Choroid plexus epithelial cell (primary cell): ENCODE measurements around the gene PHF8.

Source experiments
- DNase-seq: peaks from one replicate; pipeline ENCODE4 v3.0.0-alpha.2; 2010; ENCODE audit warnings: low read depth
- H3K4me3 ChIP-seq: 2 replicates; pipeline ENCODE4 v1.5.1; 2011; ENCODE audit warnings: low read depth, mild to moderate bottlenecking, control low read depth, low read length, moderate library complexity
- TF ChIP-seq, protein P1 (sequence below): conservative IDR thresholded peaks from 2 replicates; pipeline ENCODE4 v1.5.1; 2011; ENCODE audit warnings: low read depth, mild to moderate bottlenecking, control low read depth, inconsistent platforms, low read length, moderate library complexity

Gene PHF8

DNA sequence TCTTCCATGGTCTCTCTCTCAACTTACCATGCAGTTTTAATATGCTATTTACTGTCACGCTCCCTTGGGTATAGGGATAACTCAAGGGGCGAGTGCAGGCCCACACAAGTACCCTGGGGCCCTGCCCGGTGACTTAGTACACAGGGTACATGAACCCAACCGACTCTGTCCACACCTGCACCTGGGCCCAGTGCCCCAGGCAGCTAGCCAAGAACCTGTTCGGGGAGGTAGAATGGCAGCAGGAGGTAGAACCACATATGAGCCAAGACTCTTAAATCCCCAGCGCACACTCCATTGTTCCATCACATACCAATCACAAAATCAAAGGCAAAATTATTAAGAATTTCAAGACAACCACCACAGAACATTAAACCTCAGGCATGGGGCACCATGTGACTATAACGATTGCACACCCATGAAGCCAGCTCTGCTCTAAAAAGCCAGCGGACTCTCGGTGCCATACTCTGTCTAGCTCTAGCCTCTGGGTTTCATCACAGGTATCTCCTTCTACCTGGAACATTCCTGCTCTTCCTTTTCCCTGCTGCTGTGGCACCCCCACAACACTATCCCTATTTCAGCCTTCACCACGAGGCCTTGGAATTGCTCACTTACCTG lies 14.6 kb downstream of the PHF8 start:
- TF ChIP-seq, protein P1, sequence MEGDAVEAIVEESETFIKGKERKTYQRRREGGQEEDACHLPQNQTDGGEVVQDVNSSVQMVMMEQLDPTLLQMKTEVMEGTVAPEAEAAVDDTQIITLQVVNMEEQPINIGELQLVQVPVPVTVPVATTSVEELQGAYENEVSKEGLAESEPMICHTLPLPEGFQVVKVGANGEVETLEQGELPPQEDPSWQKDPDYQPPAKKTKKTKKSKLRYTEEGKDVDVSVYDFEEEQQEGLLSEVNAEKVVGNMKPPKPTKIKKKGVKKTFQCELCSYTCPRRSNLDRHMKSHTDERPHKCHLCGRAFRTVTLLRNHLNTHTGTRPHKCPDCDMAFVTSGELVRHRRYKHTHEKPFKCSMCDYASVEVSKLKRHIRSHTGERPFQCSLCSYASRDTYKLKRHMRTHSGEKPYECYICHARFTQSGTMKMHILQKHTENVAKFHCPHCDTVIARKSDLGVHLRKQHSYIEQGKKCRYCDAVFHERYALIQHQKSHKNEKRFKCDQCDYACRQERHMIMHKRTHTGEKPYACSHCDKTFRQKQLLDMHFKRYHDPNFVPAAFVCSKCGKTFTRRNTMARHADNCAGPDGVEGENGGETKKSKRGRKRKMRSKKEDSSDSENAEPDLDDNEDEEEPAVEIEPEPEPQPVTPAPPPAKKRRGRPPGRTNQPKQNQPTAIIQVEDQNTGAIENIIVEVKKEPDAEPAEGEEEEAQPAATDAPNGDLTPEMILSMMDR: no peak
- DNase-seq: no peak
- no peak overlapping the region for H3K4me3 ChIP-seq

DNA sequence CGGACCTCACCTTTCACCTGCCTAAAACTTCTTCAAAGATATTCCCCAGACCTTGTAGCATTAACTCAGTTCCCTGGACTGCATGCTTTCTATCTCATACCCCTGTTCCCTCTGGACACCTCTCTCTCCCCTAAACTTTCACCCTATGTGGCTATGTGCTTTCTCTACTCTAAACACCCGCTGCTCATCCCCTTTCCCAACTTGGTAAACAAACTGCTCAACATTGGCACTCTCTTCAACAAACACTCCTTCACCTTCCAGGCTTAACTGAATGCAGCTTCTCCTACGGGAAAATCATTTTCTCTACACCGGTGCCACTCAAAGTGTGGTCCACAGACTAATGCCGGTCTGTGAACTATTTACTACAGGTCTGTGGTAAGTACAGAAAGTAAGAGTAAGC lies 19.9 kb downstream of the PHF8 start:
- H3K4me3 ChIP-seq: no peak overlapping the region
- no peak for DNase-seq
- TF ChIP-seq, protein P1: no peak

DNA sequence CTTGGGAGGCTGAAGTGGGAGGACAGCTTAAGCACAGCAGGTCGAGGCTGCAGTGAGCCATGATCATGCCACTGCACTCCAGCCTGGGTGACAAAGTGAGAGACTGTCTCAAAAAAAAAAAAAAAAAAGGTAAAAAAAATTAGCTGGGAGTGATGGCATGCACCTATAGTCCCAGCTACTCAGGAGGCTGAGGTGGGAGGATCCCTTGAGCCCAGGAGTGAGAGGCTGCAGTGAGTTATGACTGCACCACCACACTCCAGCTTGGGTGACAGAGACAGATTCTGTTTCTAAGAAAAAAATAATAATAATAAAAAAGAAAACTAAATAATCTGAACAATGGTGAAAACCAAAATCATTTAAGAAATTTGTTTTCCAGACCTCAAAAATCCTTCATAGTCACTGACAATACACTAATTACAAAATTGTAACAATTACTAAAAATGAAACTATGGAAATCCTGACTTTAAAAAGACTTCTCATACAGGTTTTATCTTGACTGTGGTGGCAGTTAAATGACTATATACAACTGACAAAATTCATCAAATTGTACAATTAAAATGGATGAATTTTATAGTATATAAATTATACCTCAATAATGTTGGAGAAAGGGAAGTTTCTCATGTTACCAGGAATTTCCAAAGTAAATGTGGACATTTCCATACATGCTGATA lies 31.3 kb downstream of the PHF8 start:
- no peak for DNase-seq
- no peak overlapping the region for H3K4me3 ChIP-seq
- TF ChIP-seq, protein P1: no peak

DNA sequence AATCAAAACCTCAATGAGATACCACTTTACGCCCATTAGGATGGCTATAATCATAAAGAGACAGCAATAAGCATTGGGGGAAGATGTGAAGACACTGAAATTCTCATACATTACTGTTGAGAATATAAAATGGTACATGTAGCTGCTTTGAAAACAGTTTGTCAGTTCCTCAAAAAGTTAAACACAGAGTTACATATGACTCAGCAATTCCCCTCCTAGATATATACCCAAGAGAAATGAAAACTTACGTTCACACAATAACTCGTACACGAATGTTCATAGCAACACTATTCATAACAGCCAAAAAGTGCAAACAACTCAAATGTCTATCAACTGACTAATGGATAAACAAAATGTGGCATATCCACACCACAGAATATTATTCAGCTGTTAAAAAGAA lies 36.6 kb downstream of the PHF8 start:
- H3K4me3 ChIP-seq: no peak overlapping the region
- DNase-seq: peak; percentile 2
- TF ChIP-seq, protein P1: no peak

DNA sequence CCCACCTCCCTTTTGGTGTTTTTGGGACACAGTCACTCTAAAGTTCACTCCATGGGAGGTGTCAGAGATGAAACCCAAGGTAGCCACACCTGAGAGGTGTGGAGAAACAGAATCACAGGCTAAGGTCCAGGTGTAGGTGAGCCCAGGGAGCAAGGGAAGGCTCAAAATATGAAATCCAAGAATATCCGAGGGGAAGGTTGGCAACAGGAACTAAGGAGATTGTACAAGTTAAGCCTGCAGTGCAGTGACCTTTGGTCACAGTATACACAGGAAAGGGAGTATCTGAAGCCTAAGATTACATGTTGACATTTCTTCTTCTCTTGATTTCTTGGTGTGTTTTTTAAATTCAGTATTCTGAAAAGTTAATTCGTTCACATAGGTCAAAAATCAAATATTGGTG lies 46.5 kb downstream of the PHF8 start:
- no peak overlapping the region for H3K4me3 ChIP-seq
- TF ChIP-seq, protein P1: no peak
- no peak for DNase-seq

DNA sequence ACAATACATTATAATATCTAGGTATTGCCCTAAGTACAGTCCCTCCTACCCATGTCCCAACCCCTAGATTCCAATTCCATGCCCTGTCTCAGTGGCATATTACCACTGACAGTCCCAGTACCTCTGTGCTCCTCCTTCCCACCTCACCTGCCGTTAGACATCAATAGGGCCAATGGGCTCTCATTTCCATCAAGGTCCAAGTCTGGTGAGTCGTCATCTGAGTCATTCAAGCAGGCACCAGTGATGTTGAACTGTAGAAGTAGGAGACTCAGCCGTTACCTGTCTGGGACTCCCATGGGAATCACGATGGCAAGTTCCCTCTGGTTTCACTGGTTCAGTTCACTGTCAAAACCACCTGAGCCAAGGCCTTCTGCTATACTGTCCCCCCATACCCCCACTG lies 51.7 kb downstream of the PHF8 start:
- H3K4me3 ChIP-seq: no peak overlapping the region
- DNase-seq: no peak
- TF ChIP-seq, protein P1: no peak

DNA sequence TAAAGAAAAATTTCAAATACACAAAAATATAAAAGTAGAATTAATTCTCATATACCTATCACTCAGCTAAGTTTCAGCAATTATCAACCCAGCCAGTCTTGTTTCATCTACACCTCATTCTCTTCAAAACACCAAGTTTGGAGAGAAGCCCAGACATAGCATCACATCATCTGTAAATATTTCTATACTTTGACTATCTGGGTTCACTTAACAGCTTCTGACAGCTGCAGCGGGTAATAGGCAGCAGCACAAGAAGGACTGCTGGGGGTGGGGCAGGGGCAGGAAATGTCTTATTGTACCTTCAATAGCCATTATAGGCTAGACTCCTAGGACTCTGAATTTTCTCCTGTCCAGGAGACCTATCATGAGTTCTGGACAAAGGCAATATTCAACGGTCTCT lies 54.1 kb downstream of the PHF8 start:
- TF ChIP-seq, protein P1: no peak
- DNase-seq: peak; percentile 33
- no peak overlapping the region for H3K4me3 ChIP-seq
